Measurements from ENCODE around the gene MRPL10.
"Not testable (repeated sequence)": the region's sequence is repeated elsewhere in the genome, so short reads cannot be mapped to it uniquely, and the experiment has no call there.

MRPL10 gene

DNA sequence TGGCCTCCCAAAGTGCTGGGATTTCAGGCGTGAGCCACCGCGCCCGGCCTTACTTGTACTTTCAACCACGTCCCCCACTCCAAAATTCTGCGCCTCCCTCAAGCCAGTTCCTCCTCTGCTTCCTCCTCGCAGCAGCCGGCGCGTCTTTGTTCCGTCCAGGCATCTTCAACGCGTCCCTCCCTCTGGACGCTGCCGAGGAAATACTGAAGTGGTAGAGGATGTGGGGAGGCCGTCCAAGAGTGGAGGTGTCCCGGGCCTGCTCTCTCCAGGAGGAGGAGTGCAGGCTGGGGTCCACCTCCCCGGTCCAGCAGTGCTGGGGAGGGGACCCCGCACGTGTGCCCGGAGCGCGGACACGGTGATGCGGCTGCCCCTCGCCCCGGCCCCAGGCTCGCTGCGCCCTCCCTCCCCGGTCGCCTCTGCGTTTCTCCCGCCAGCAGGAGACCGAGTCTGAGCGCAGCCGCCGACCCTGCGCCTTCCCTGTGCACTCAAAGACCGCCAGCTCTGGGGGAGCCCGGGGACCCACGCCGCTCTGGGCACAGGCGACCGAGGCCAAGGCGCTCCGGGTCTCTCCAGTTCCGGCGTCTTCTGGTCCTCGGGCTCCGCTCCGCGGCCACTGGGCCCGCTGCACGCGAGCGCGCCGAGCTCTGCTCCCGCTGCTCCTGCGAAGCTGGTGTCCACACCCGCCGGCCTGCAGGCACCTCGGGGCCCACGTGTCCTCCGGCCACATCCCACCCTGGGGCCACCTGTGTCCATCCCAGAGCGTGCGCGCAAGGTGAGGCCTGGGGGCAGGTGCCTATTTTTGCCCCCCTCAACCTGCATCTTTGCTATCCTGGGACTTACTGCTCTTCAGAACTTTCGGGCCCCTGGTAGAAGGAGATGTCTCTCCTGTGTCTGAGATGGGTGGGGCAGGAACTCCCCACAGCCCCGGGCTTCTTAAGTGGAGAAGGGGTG, 41.5 kb downstream of the MRPL10 start:
- DNase-seq: peak; percentile 47 to 62

DNA sequence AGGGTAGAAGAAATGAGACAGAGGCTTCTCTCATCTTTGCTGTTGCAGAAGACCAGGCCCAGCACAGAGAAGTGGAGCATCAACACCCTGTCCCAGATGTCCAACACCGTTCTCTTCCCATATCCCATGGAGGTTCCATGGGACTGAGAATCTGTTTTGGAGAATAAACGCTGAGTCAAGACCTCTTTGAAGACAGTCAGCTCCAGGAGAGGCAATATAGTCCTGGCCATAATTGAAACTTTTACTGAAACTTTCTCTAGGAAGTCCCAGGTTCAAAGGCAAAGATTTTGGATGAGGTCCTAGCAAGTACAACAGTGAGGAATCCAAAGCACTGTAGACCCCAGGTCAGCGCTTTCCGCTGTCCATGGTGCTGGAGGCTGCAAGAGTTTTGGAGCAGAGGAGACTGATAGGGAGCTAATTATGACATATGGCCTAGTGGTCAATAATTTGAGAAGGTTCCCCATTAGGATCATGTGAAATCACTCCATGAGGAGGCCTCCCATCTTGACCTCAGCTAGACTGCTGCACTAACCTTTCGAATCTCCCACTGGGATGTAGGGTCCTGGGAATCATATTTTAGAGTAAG, 45.7 kb downstream of the MRPL10 start:
- DNase-seq: no peak

- no peak for DNase-seq
These were observed 49.9 kb downstream of the MRPL10 start for GRCh38 chr17:47781397-47781796.

- DNase-seq: no peak
These were observed 53.1 kb downstream of the MRPL10 start for GRCh38 chr17:47778184-47778635.

DNA sequence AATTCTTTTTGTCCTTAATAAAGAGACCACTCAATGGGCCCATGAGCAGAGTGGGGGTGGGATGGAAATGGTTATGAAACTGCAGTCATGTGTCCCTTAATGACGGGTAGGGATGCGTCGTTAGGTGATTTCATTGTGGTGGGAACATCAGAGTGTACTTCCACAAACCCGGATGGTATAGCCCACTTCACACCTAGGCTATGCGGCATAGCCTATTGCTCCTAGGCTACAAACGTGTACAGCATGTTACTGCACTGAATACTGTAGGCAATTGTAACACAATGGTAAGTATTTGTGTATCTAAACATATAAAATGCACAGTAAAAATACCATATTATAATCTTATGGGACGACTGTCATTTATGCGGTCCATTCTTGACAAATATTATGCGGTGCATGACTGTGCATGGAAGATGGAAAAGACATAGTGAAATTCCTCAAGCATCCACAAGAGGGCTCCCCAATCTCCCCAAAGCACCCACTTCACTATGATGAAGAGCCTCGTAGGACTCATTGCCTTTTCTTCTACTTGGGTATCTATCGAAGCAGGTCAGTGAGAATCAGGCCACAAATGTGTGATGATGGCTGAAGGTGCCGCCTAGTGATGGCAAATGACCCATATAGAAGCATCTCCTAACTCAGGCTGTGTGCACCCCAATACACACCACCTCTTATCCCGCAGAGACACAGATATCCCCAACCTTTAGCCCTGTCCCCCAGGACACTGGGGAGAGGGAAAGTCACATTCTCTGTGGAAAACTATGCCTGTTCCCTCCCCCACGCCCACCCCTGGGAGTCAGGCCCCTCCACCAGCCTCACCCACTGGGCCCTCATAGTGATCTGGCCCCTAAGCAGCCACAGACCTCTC, 54.8 kb downstream of the MRPL10 start:
- peak in 1 of 2 experiments; percentile 42 for DNase-seq

DNA sequence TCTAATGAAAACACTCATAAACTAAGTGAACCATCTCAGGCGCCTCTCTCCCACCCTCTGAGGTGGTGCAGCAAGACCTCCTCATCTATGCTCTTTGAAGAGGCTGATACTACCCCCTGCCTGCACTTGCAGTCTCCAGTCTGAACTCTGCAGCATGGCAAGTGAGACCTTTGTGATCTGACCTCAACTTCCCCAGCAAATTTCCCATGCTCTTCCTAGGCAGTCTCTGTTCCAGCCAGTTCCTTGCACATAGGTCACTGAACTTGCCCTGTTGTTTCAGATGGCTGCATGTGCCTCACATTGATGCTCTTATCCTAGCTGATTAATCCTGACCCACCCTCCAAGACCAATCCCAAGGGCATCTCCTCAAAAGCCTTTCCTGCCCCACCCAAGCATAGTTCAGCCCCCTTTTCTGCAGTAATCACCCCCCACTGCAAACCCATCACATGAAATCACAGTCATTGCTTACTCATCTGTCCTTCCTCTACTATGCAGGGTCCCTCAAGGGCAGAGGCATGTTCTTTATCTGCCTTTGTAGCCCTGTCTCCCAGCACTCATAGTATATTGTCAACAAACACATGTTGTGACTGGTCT, 56.3 kb downstream of the MRPL10 start:
- DNase-seq: no peak

- no peak for DNase-seq
These were observed 57.0 kb downstream of the MRPL10 start for GRCh38 chr17:47774331-47774730.

DNA sequence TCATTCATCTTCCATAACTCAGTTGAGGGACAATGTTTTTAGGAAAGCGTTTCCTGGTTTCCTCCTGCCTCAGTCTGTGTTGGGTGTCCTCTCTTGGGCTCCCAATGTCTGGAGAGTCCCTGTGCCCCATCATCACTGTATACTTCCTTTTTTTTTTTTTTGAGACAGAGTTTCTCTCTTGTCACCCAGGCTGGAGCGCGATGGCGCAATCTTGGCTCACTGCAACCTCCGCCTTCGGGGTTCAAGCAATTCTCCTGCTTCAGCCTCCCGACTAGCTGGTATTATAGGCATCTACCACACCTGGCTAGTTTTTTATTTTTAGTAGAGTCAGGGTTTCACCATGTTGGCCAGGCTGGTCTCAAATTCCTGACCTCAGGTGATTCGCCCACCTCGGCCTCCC, 57.7 kb downstream of the MRPL10 start:
- DNase-seq: not testable (repeated sequence)

All from NCI-H1930 (cell line).